OCI-LY3 (cell line): Measurements from ENCODE around the gene ZNF689.

Experiments used
- H2AFZ ChIP-seq: fragments of 200-600, 300-600 bp; shearing (Covaris generic); 2 replicates; pipeline ENCODE4 v1.6.0; 2014; ENCODE audit warnings: antibody characterized with exemption, low read depth, low read length
- H3K27ac ChIP-seq: fragments of 200-600, 300-600 bp; sonication (generic); 2 replicates; pipeline ENCODE4 v1.5.1; 2014; ENCODE audit warnings: mild to moderate bottlenecking, low read length, moderate library complexity, mixed read lengths
- H3K27me3 ChIP-seq: fragments of 200-600, 300-600 bp; sonication (generic); 2 replicates; pipeline ENCODE4 v1.6.1; 2014; ENCODE audit warnings: low read depth, low read length, mixed read lengths
- H3K36me3 ChIP-seq: fragments of 200-600, 300-600 bp; sonication (generic); replicated peaks from 2 replicates; pipeline ENCODE3; 2014; ENCODE audit warnings: low read depth, low read length, mixed read lengths
- H3K4me1 ChIP-seq: fragments of 300-600, 200-600 bp; sonication (generic); 2 replicates; pipeline ENCODE4 v1.6.1; 2014; ENCODE audit warnings: low read length, mixed read lengths
- H3K4me2 ChIP-seq: fragments of 200-600, 300-600 bp; sonication (generic); 2 replicates; pipeline ENCODE4 v1.6.1; 2014; ENCODE audit warnings: low read length, mixed read lengths
- H3K4me3 ChIP-seq: fragments of 300-600, 200-600 bp; sonication (generic); 2 replicates; pipeline ENCODE4 v1.5.1; 2014; ENCODE audit warnings: antibody characterized with exemption, mild to moderate bottlenecking, low read length, moderate library complexity
- H3K79me2 ChIP-seq: fragments of 300-600, 200-600 bp; shearing (Covaris generic); 2 replicates; pipeline ENCODE4 v1.6.1; 2014; ENCODE audit warnings: mild to moderate bottlenecking, low read length, mixed read lengths
- H3K9ac ChIP-seq: fragments of 300-600, 200-600 bp; shearing (Covaris generic); 2 replicates; pipeline ENCODE4 v1.6.0; 2014; ENCODE audit warnings: mild to moderate bottlenecking, low read length, moderate library complexity
- H3K9me3 ChIP-seq: fragments of 200-600, 300-600 bp; shearing (Covaris generic); 2 replicates; pipeline ENCODE4 v1.6.1; 2014; ENCODE audit warnings: low read length, mixed read lengths; ENCODE audit not compliant: insufficient read depth
- H4K20me1 ChIP-seq: fragments of 200-600, 300-600 bp; sonication (generic); 2 replicates; pipeline ENCODE4 v1.6.1; 2016; ENCODE audit warnings: low read length, mixed read lengths; ENCODE audit not compliant: insufficient read depth
- CTCF ChIP-seq: fragments of 200-600, 300-600 bp; sonication (generic); IDR thresholded peaks from 2 replicates; pipeline ENCODE4 v1.5.1; 2014; ENCODE audit warnings: antibody characterized with exemption, low read length, low read depth
- EZH2phosphoT487 ChIP-seq: fragments of 200-600 bp; shearing (Covaris generic); IDR thresholded peaks from 2 replicates; pipeline ENCODE4 v1.6.1; 2018; ENCODE audit warnings: antibody characterized with exemption, mixed run types, low read depth

ZNF689 gene

GRCh38 chr16:30652718-30653117 lies 42.5 kb upstream of the ZNF689 start:
- H3K27me3 ChIP-seq: no peaks in the 10 kb centered on the region
- TF ChIP-seq CTCF (no peak), EZH2phosphoT487 (no peak)
- H4K20me1 ChIP-seq: no peaks in the 10 kb centered on the region
- H3K36me3 ChIP-seq: peaks cover 25% of the 10 kb centered on the region
- H3K9ac ChIP-seq: peak overlapping the region; percentile 99; the same call in 1 of the 2 replicates
- H3K4me3 ChIP-seq: peak overlapping the region; percentile 96
- H3K79me2 ChIP-seq: peaks cover 22% of the 10 kb centered on the region
- H3K27ac ChIP-seq: peak overlapping the region; percentile 91
- peaks cover 32% of the 10 kb centered on the region for H3K4me1 ChIP-seq
- no peak overlapping the region for H2AFZ ChIP-seq
- H3K4me2 ChIP-seq: peak overlapping the region; percentile 95
- H3K9me3 ChIP-seq: no peaks in the 10 kb centered on the region

GRCh38 chr16:30652005-30652296 lies 41.8 kb upstream of the ZNF689 start:
- H3K4me1 ChIP-seq: peaks cover 26% of the 10 kb centered on the region
- peak overlapping the region; percentile 91 for H3K27ac ChIP-seq
- H3K27me3 ChIP-seq: no peaks in the 10 kb centered on the region
- H3K9ac ChIP-seq: peak overlapping the region; percentile 99
- H3K9me3 ChIP-seq: no peaks in the 10 kb centered on the region
- peaks cover 25% of the 10 kb centered on the region for H3K36me3 ChIP-seq
- H4K20me1 ChIP-seq: no peaks in the 10 kb centered on the region
- H3K4me3 ChIP-seq: peak overlapping the region; percentile 96
- no peak for TF ChIP-seq CTCF
- no peak for TF ChIP-seq EZH2phosphoT487
- H3K4me2 ChIP-seq: peak overlapping the region; percentile 95
- H3K79me2 ChIP-seq: peaks cover 22% of the 10 kb centered on the region
- no peak overlapping the region for H2AFZ ChIP-seq

- no peaks in the 10 kb centered on the region for H3K27me3 ChIP-seq
- peak overlapping the region; percentile 91 for H3K27ac ChIP-seq
- H3K4me2 ChIP-seq: peak overlapping the region; percentile 95
- TF ChIP-seq CTCF: peak; percentile 72
- TF ChIP-seq EZH2phosphoT487: no peak
- peaks cover 23% of the 10 kb centered on the region for H3K4me1 ChIP-seq
- no peaks in the 10 kb centered on the region for H4K20me1 ChIP-seq
- H3K79me2 ChIP-seq: peaks cover 22% of the 10 kb centered on the region
- no peaks in the 10 kb centered on the region for H3K9me3 ChIP-seq
- peaks cover 25% of the 10 kb centered on the region for H3K36me3 ChIP-seq
- peak overlapping the region; percentile 96 for H3K4me3 ChIP-seq
- H3K9ac ChIP-seq: peak overlapping the region; percentile 99
- peak overlapping the region; percentile 51 for H2AFZ ChIP-seq
These were observed 41.2 kb upstream of the ZNF689 start for GRCh38 chr16:30651124-30652004.

GRCh38 chr16:30650369-30651123 lies 40.4 kb upstream of the ZNF689 start, which contains the start of gene PRR14:
Gene PRR14 (plus strand): TSS chr16:30650960. CDS start chr16:30651646, 686 bp downstream.
- peak within 1 kb of the TSS; percentile 96 for H3K4me3 ChIP-seq
- no peaks in the 10 kb centered on the region for H3K9me3 ChIP-seq
- TF ChIP-seq CTCF (no peak), EZH2phosphoT487 (no peak)
- no peaks in the 10 kb centered on the region for H4K20me1 ChIP-seq
- no peaks in the 10 kb centered on the region for H3K27me3 ChIP-seq
- H3K36me3 ChIP-seq: peaks cover 20% of the 10 kb centered on the region
- peak within 1 kb of the TSS; percentile 99 for H3K9ac ChIP-seq
- H3K4me1 ChIP-seq: peaks cover 23% of the 10 kb centered on the region
- H3K4me2 ChIP-seq: peak within 1 kb of the TSS; percentile 95
- H2AFZ ChIP-seq: peak within 1 kb of the TSS; percentile 58
- H3K79me2 ChIP-seq: peaks cover 22% of the 10 kb centered on the region
- peak within 1 kb of the TSS; percentile 91 for H3K27ac ChIP-seq
